HG03175 (cell line): ENCODE results near the gene CLASP1.
"Not testable (repeated sequence)": the region's sequence is repeated elsewhere in the genome, so short reads cannot be mapped to it uniquely, and the experiment has no call there.

Experiments used
- ATAC-seq: cut with Tn5 transposase; IDR thresholded peaks from one replicate; pipeline ENCODE4 v1.9.1; 2021; ENCODE audit warnings: mild to moderate bottlenecking, moderate library complexity; ENCODE audit not compliant: unreplicated experiment

The CLASP1 gene

DNA sequence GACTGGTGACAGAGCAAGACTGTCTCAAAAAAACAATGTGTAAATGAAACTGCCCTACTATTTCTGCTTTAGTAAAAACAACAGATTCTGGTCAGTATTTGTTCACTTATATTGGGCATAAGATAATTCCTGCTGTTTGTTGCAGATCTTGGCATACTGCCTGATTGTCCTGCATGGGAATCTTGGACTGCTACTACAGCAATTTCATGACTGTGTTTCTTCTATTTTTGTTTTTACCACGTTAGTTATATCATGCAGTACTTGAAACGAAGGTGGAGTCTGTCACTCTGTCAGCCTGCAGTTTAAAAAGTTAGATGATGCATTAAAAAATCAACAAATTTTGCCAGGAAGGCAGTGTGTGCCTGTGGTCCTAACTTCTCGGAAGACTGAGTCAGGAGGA, 14.2 kb upstream of the CLASP1 start:
- ATAC-seq = no peak

DNA sequence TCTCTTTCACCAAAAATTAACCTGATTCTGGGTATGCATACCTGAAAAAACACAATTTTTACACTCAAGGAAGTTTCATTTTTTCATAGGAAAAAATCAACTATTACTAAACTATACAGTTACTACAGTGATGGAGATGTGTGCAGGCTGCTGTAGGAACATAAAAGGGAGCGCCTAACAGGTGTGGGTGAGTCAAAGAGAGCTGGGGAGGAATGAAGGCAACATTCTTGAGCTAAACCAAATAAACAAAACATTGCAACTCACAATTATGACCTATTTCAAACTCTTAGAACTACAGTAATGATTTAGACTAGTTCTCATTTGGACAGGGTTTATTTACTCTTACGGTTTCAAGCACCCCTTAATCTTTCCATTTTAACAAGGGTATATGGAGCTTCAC, 13.4 kb upstream of the CLASP1 start:
- no peak for ATAC-seq

DNA sequence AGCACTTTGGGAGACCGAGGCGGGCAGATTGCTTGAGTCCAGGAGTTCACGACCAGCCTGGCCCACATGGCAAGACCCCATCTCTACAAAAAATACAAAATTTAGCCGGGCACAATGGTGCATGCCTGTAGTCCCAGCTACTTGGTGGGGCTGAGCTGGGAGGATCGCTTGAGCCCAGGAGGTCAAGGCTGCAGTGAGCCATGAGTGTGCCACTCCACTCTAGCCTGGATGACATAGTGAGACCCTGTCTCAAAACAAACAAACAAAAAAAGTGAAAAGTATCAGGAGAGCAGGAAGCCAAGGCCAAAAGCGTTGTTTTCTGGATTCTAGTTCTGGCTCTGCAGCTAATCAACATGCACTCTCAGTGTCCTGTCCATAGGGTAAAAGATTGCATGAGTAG, 10.7 kb upstream of the CLASP1 start:
- ATAC-seq = no peak

DNA sequence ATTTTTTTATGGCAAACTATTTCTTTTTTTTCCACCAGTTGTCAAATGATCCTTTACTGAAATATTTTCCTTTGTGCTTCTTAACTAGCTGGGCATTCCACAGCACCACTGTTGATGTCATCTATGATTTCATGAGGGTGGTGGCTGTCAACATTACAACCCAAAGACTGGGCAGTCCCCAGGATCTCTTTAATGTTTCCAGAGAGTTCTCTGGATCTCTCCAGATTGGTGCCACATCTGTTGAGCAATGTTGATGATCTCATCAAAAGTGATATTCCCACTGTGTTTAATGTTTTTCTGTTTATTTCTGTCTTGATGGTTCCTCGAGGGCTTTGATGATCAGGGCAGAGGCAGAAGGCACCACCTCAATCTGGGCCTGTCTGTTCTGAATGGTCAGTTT, 9.1 kb upstream of the CLASP1 start:
- not testable (repeated sequence) for ATAC-seq

DNA sequence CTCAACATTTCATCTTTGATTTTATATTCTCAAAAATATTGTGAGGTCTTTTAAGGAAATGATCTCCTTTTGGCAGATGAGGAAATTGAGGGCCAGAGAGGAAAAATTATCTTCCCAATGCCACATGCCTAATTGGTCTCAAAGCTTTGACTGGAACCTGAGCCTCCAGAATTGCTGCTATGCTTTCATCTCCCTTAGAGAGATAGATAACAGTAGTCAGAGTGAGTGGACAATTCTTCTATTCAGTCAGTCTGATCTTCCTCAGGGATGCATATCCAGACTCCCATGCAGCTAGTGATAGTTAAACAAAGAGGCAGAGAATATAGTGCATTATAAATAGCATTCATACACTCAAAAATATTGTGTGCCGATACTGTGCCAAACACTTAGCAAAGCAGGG, 3.8 kb upstream of the CLASP1 start:
- no peak for ATAC-seq

DNA sequence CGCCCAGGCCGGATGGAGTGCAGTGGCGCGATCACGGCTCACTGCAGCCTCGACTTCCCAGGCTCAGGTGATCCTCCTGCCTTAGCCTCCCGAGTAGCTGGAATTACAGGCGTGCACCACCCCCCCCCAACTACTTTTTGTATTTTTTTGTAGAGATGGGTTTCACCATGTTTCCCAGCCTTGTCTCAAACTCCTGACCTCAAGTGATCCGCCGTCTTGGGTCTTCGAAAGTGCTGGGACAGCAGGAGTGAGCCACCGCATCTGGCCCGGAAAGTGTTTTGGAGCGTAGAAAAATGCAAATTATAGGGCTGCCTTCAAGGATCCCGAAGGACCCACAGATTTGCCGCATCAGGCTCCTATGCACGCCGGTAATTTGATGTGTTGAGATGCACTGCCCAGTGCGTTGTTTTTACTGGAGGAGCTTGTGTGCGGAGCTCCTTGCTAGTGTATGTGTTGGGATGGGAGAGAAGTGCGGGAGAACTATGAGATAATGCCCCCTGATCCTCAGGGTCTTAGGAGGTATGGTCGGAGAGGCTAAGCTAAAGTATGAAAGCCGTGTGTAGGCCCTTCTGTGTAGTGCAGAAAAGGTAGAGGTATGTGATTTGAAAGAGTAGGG, 1.2 kb upstream of the CLASP1 start:
- ATAC-seq = no peak

DNA sequence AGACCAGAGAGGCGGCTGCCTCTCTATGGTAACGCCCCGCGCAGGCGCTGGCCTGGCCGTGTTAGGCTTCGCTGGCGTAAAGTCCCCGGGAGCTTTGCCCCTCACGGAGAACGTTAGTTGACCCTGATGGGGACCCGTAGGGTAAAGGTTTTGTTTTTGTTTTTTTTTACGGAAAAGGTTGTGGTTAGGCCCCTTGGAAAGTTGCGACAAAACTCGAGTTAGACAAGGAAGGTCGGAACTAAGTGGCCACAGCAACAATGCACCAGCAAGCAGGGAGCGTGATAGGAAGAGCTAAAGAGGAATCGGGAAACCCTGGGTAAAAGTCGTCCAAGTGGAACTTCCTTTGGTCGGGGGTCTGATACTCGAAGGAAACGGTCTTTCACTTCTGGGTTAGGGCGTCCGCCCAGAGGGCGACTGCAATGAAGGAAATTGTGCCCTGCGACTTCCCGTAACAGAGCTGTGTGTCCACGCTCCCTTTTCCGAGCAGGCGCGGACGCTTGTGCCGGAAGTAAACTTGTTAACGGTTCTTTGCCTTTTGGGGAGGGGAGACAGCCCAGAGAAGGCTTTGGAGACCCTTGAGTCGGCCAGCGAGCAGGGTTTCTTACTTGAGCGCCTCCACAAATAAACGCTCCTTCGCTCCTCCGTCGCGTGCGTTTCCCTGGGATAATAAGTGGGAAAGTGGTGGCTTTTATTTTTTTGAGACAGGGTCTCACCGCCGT, 493 bp upstream of the CLASP1 start:
- peak; percentile 92 for ATAC-seq

DNA sequence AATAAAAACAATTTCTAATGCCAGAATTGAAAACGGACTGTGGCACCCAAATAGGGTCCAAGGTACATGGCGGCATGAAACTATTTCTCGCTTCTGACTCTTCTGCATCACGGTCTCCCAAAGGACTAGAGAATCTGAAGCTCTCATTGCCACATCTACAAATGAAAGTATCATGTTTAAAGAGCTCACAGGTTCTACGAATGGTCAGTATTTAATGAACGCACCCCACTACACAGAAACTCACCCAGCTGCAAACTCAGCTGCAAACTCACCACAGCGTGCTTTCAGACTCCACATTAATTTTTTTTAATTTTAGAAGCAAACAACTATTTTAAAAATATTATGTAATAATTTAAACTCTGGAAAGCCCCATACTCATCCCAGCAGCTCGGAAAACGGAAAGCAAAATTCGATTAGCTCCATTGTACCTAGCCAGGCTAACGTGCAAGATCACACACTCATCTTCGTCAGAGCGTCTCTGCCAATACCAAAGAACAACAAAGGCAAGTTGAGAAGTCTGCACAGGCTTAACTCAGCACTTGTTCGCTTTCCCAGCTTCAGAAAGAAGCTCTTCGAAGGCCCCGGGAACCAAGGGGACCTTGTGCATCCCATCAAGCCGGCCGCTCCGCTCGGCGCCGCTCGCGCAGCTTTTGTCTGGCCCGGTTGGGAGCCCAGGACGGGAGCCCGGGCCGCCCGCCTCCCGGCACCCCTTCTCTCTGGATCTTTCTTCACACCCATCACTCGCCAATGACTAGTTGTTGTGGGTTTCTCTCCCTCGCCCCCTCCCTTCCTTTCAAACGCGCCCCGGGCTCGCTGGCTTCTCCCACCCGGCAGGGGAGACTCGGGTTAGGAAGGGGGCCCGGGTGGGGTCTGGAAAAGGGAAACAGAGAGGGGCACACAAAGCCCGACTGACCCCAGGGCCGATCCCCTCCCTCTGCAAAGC, 785 bp downstream of the CLASP1 start:
- peak; percentile 21 for ATAC-seq

DNA sequence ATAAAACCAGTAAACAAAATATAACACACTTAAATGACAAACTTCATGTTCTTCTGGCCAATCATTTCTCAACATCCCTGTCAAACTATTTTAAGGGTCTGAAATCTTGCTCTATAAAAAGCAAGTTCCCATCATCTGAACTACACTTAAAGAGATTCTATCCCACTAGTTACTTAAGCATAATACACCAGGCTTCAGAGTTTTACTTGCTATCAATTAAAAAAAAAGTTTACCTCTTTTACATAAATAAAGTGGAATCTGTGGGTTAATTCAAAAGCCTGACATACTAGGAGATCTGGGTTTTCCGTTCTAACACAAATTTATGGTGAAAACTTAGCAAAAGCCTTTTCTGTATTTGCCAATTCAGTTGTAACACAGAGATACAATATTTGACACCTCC, 1.9 kb downstream of the CLASP1 start:
- ATAC-seq = no peak

DNA sequence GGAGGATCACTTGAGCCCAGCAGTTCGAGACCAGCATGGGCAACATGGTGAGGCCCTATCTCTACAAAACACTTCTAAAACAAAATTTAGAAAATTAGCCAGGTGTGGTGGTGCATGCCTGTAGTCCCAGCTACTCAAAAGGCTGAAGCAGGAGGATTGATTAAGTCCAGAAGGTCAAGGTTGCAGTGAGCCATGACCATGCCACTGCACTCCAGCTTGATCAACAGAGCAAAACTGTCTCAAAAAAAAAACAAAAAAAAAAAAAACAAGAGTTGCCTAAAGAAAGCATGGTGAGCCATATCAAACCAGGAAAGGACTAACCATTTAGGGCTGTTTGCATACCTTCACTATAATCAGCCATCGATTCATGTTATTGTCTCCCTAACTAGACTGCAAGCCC, 4.5 kb downstream of the CLASP1 start:
- no peak for ATAC-seq

DNA sequence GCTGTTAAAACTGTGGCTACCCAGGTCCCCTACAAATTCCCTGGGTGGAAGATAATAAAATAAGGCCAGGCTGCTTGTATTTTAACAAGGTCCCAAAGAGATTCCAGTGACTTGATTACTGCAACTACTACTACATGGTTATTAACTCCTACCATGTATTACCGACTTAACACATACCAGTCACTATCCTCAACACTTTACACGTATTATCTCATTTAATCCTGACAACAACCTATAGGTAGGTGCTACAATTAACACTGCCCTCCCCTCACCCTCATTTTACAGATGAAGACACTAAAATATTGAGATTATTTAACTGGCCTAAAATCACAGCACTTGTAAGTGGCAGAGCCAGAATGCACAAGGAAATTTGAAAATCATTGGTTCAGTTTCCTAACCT, 5.4 kb downstream of the CLASP1 start:
- no peak for ATAC-seq

DNA sequence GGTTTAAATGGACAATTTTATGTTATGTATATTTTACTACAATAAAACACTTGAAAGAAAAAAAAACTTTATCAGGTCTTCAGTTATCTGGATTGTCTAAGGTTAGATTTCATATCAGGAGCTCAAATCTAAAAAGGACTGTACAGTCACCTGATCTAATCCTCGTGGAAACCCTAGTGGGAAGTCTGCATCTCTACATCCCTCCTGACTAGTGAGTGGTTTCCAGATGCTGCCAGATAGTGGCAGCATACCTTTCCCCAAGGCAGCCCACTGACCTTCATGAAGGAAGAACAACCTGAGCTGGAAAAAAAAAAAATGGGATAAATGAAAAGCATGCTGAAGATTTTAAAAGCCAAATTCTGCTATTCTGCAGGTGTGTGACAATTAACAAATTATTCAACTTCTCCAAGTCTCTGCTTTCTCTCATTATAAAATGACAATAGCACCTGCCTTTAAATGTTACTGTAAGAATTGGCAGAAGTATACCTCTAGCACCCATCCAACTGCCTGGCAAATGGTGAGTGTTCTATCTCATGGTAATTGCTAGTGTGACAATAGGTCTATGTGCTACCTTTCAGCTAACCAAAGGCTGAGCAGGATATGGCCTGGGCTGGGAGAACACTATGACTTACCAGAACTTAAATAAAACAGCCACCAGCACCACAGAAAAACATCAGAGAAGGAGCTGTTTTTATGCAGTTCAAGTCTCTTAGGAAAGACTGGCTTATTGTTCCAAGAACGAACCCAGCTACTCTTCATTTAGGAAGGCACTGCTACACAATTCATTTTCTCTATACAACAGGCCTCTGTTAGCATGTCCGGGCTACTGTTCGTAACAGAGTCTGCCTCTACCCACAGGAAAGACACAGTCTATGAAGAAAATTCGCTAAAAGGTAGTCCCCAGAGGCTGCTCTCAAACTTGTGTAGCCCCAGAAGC, 8.6 kb downstream of the CLASP1 start:
- ATAC-seq = no peak

DNA sequence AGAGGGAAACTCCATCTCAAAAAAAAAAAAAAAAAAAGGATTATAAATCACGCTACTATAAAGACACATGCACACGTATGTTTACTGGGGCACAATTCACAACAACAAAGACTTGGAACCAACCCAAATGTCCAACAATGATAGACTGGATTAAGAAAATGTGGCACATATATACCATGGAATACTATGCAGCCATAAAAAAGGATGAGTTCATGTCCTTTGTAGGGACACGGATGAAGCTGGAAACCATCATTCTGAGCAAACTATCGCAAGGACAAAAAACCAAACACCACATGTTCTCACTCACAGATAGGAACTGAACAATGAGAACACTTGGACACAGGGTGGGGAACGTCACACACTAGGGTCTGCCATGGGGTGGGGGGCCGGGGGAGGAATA, 9.4 kb downstream of the CLASP1 start:
- not testable (repeated sequence) for ATAC-seq

DNA sequence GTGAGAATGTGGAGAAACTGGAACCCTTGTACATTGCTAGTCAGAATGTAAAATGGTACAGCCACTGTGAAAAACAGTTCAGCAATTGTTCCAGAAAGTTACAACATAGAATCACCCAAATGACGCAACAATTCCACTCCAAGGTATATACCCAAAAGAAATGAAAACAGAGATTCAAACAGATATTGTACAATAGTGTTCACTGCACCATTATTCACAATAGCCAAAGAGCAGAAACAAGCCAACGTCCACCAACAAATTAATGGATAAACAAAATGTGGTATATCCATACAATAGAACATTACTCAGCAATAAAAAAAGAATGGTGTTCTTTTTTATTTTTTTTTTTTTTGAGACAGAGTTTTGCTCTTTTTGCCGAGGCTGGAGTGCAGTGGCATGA, 10.9 kb downstream of the CLASP1 start:
- ATAC-seq = no peak

DNA sequence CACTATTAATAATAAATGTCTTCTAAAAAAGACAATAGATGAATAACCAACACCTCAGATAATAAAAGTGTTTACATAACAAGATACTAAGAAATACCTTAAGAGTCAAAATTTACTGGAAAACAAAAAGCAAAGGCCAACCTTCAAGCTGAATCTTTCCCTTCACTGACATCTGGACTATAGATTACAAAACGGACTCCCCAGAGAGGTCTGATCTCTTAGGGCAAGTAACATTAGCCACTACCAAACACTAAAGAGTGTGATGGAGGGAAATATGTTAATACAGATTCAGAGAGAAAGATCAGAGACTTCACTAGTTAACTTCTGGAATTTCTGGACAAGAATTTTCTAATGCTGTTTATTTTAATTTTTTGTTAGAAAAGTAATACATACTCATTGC, 13.9 kb downstream of the CLASP1 start:
- no peak for ATAC-seq

DNA sequence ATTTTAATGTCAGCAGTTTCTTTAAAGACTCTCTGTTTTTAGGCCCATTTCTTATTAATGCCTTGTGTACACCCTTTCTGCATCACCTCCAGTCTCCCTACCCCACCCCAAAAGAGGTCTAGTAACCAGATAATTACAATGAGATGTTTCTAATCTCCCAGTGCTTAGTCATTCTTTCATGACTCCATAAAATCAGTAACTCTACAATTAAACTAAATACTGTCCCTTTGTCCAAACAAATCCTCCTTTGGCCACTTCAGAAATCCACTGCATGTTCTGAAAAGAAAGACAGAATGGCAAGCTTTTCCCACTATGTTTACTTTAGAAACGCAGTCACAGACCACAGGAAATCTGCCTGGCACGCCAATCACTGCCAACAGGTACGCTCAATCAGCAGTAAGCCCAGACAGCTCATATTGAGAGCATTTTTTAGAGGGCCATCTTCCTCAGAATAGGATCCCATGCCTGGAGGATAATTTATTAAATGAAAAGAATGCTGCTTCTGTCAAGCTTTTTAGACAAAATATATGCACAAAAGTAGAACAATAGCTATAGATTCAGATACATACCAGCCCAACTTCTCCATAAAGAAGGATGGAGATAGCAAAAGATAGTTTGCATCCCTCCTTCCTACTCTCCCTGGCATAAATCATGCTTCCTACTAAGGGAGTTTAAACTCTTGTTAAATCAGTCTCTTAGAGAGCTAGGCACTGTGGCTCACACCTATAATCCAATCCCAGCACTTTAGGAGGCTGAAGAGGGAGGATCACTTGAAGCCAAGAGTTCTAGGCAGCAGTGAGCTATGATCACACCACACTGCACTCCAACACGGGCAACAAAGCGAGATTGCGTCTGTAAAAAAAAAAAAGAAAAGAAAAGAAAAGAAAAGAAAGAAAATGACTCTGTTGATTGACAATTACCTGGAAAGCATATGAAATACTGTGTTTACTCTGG, 14.6 kb downstream of the CLASP1 start:
- no peak for ATAC-seq

DNA sequence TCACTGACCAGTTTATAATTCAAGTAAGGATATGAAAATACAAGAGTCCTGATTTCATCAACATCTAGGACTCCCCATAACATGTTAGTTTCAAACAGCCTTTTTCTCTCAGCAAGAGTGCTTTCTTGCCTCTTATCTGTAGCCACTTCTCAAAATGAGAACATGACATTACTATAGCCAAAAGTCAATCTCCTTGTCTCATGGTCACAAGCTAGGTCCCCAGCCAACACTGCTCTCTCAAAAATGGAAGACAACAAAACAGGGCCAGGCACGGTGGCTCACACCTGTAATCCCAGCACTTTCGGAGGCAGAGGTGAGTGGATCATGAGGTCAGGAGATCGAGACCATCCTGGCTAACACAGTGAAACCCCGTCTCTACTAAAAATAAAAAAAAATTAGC, 15.8 kb downstream of the CLASP1 start:
- ATAC-seq = no peak

DNA sequence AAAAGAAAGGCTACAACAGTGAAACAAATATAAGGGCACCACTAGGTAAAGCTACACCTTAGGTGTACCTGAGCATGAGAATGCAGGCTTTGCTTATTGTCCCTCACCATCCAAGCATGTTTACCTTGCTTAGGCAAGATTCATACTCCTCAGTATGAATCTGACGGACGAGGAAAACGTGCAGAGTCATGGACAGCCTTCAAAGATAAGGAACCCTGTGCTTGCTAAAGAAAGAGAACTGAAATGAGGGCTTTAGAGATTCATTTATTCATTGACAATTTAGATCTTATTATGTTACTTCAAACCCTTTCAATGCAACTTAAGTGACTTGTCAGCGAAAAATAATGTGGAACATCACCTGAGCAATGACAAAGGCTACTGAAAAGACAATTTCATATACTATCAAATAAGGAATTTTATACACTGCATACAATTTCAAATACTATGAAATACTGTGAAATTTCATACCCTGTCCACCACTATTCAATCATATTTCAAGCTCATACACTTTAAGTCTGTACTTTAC, 21.7 kb downstream of the CLASP1 start:
- ATAC-seq = no peak

DNA sequence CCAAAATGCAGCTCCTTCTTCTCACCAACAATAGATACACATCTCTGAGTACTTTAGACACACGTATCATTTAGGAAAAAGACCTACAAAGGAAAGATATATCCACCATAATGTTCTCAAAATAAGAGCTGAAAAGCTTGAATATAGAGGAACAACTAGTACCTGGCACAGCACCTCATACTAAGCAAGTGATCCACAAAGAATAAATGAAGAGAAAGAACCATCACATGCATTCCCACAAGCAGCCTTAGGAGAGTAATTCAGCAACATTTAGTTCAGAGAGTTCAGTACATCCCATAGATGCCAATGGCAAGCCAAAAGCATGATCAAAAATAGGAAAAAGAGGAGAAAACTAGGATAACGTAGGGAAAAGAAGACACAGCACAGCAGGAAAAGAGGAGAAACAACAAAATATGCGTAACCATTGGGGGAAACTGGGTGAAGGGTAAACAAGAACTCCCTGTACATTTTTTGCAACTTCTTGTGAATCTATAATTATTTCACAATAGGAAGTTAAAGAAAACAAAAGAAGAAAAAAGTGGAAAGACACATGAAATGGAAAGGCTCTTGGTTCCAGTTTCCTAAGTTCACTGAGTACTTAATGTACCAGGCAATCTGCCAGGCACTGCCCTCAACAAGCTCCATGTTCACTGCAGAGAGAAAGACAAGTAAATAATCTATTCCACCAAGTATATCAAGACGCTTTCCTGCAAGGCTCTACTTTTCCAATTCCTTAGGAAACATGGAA, 22.3 kb downstream of the CLASP1 start:
- no peak for ATAC-seq
